Dermis blood vessel endothelial cell (primary cell): Measurements from ENCODE around the gene MAGI2. TPM values are rescaled to one million over a fixed set of nuclear protein-coding genes. Genes with fewer than 3 reads are reported as not detected.

ENCODE experiments used
- DNase-seq: peaks from one replicate; pipeline ENCODE4 v3.0.0; 2010
- total RNA-seq: library from RNA; depleted of rRNA; stranded (reverse); fragments of >200 nt; gene quantifications from 2 replicates; pipeline ENCODE4 v1.2.3, GENCODE V29; 2014

Gene MAGI2
- total RNA-seq, 1 donor from 2014 or later = 2.4 TPM

DNA sequence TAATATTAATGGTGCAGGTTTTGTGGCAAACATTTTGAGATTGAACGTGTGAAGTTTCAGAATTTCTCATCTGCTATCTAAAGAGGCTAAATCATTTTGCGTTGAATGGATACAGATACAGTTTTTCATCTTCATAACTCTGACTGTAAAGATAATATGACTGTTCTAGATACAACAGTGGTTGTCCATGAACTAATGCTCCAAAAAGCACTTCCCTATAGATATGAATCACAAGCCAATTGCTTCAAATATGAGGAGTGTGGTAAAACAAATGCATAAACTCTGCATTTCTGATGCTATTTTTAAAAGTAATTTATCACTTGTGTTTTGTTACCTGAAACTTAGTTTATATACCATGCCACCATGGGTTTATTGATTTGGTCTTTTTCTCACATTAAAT, 750.1 kb downstream of the MAGI2 start:
- DNase-seq = no peak

DNA sequence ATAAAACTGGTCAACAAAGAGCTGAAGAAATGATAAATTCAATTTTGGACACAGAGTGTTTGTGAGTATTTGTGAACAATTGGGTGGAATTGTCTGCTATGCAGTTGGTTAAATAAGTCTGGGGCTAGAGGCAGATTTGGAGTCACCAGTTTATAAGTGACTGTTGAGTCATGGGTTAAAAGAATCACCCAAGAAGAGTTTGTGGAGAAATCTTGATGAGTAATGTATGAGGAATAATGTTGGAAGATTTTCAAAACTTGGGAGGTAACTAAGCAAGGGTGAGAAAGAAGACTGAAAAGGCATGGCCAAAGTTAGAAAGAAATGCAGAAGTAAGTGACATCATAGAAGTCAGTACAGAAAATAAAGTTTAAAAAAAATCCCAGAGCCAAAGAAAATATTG, 750.7 kb downstream of the MAGI2 start:
- no peak for DNase-seq

DNA sequence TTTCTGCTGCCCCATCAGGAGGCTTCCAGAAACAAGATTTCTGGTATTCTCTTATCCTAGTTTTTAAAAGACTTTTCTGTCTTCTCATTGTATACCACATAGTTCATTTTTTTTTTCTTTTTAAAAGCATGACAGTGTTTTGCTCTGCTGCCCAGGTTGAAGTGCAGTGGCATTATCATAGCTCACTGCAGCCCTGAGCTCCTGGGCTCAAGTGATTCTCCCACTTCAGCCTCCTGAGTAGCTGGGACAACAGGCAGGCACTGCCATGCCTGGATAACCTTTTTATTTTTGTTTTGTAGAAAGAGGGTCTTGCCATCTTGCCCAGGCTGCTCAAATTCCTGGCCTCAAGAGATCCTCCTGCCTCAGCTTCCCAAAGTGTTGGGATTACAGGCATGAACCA, 757.6 kb downstream of the MAGI2 start:
- DNase-seq = no peak

DNA sequence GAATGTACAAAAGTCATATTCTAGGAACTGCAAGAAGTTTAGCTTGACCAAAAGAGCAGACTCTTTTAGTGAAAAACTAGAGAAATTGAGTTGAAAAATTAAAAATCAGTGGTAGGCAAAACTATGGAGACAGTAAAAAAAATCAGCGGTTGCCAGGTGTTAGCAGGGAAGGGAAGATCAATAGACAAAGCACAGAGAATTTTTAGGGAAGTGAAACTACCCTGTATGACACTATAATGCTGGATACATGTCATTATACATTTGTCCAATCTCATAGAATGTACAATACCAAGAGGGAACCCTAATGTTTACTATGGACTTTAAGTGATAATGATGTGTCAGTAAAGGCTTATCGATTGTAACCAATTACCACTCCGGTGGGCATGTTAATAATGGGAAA, 761.9 kb downstream of the MAGI2 start:
- no peak for DNase-seq

- no peak for DNase-seq
Measured at GRCh38 chr7:78690174-78690573, 763.3 kb downstream of the MAGI2 start.

GRCh38 chr7:78688376-78688775, 765.1 kb downstream of the MAGI2 start:
- no peak for DNase-seq

DNA sequence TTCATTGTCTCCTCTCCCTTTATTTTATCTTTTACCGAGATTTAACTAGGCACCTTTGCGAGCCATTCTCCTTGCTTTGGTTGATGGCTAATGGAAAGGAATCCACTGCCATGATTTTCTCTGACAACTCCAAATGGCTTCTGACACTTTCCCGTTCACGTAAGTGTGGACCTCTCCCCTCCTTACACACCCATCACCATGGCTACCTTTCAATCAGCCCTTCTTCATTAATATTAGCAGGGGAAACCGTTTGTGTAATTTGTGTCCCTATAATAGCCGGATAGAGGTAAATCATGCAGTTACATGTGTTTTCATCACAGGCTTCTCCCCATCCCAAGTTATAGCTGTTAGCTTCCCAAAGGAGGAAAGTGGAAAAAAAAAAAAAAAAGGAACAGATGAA, 767.3 kb downstream of the MAGI2 start:
- DNase-seq = no peak

- DNase-seq = no peak
Measured at GRCh38 chr7:78684201-78684600, 769.3 kb downstream of the MAGI2 start.

GRCh38 chr7:78683566-78683965, 769.9 kb downstream of the MAGI2 start:
- DNase-seq = no peak

GRCh38 chr7:78679112-78679876, 774.2 kb downstream of the MAGI2 start:
- no peak for DNase-seq

GRCh38 chr7:78677391-78677790, 776.1 kb downstream of the MAGI2 start:
- no peak for DNase-seq

GRCh38 chr7:78675511-78675910, 778.0 kb downstream of the MAGI2 start:
- DNase-seq = no peak

DNA sequence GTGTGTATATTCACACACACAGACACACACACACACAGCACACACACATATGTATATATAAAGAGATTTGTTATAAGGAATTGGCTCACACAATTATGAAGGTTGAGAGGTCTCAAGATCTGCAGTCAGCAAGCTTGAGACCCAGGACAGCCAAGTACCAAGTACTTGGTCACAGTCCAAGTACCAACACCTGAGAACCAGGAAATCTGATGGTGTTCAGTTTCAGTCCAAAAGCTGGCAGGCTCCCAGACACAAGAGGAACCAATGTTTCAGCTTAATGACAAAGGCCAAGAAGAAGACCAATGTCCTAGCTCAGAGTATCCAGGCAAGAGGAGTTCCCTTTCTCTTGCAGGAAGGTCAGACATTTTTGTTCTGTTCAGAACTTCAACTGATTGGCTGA, 780.2 kb downstream of the MAGI2 start:
- DNase-seq = no peak

DNA sequence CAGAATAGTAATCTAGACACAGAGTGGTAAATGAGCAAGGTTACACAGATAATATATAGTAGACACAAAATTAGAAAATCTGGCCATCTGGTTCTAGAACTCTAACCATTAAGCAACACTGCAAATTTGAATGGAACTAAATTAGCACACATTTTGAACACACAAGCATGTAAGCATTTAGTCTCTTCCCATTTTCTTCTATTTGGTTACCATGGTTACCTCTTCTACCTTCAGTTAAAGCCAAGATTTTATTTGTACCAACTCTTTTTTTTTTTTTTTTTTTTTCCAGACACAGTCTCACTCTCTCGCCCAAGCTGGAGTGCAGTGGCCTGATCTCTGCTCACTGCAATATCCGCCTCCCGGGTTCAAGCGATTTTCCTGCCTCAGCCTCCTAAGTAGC, 790.5 kb downstream of the MAGI2 start:
- DNase-seq = no peak

DNA sequence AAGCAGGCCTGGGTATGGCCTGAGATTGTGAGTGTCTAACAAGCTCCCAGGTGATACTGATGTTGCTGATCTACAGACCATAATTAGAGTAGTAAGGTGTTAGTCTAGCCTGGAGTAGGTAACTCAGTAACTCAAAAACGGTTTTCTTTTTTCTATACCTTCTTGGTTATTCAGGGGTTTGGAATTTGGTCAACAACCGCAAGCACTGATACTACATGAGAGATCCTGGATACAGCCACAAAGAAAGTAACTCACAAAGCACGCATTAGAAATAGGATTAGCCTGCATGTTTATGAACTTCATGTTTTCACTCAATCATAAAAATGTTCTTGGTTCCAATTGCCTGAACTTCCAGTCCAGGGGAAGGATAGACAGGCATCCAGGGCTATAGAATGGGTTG, 803.5 kb downstream of the MAGI2 start:
- no peak for DNase-seq

- DNase-seq = no peak
Measured at GRCh38 chr7:78649236-78649635, 804.2 kb downstream of the MAGI2 start.

- DNase-seq = no peak
Measured at GRCh38 chr7:78642751-78643150, 810.7 kb downstream of the MAGI2 start.

DNA sequence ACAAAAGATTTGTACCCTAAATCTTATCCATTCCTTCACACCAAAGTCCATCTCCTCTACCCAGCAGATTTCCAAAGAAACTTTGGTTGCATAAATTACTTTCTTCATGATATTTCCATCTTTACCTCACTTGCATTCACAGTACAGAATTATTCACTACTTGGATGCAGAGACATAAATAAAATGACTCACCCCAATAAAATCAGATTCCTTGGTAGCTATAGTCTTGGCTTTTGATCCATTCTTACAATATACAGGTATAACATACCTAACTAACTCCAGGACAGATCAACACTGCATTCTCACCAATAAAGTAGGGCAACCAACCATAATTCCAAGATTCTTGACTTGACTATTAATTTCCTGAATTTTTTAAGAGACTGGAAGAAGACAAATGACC, 815.1 kb downstream of the MAGI2 start:
- DNase-seq = no peak

- DNase-seq = no peak
Measured at GRCh38 chr7:78636727-78637126, 816.7 kb downstream of the MAGI2 start.

- DNase-seq = no peak
Measured at GRCh38 chr7:78635026-78635793, 818.3 kb downstream of the MAGI2 start.

GRCh38 chr7:78634093-78634492, 819.4 kb downstream of the MAGI2 start:
- DNase-seq = no peak

GRCh38 chr7:78620920-78621319, 832.5 kb downstream of the MAGI2 start:
- no peak for DNase-seq

DNA sequence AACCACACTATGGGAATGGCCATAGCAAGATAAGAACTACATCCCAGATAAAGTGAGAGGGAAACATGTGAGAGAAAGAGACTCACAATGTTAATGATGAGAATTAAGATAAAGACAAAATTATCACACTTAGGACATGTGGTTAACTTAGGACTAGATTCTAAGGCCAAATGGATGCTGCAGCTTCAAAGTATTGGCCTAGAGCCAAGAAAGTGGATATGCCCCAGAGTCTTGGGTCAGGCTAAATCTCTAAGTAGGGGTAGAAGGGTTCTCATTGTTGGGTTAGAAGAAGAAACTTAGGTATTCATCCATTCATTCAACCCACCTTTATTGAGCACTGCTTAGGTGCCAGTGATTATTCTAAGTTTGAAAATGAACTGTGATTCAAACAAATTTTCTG, 836.9 kb downstream of the MAGI2 start:
- DNase-seq = no peak

- DNase-seq = no peak
Measured at GRCh38 chr7:78609281-78609680, 844.2 kb downstream of the MAGI2 start.
